ENCODE results near the gene USP46. TPM values are rescaled to one million over a fixed set of nuclear protein-coding genes. Genes with fewer than 3 reads are reported as not detected.

The USP46 gene
- total RNA-seq, 1 donor from 2014 or later: 11.2 TPM

- intact Hi-C loops (cut with micrococcal nuclease): loop anchor here (2.0 to 10.0 kb wide), 4 partner anchors 41 to 815 kb away; partner anchors contain the start of genes DCUN1D4, RASL11B and SGCB
These were observed 1.2 kb downstream of the USP46 start for GRCh38 chr4:52657618-52658501.

DNA sequence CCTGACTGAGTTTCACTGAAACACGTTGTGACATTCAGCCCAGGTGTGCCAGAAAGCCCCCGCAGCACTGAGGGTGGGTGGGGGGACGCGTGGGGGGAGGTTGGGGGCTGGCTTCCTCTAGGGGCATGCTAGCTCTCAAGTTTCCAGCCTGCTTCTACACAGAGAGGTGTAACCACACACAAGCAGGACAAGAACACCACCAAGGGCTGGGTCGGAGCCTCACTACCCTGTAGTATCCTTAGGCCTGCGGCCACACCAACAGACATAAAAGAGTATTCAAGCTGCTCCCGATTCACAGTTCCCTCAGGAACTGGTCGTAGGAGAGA is 1.8 kb downstream of the USP46 start:
- intact Hi-C loops (cut with micrococcal nuclease): loop anchor here (2.0 to 10.0 kb wide), 2 partner anchors 206 to 622 kb away; partner anchors contain the start of genes RASL11B and SGCB

- intact Hi-C loops (cut with micrococcal nuclease): loop anchor here (10.0 kb wide), 1 partner anchor 621 kb away; the partner anchor contains the start of gene SGCB
These were observed 3.6 kb downstream of the USP46 start for GRCh38 chr4:52655506-52655905.

GRCh38 chr4:52651996-52652672 is 7.0 kb downstream of the USP46 start:
- intact Hi-C loops (cut with micrococcal nuclease): loop anchor here (10.0 kb wide), 1 partner anchor 617 kb away; the partner anchor contains the start of gene SGCB

GRCh38 chr4:52648836-52649235 is 10.3 kb downstream of the USP46 start:
- intact Hi-C loops (cut with micrococcal nuclease): no loop called here

GRCh38 chr4:52646741-52647140 is 12.4 kb downstream of the USP46 start:
- intact Hi-C loops (cut with micrococcal nuclease): no loop called here

DNA sequence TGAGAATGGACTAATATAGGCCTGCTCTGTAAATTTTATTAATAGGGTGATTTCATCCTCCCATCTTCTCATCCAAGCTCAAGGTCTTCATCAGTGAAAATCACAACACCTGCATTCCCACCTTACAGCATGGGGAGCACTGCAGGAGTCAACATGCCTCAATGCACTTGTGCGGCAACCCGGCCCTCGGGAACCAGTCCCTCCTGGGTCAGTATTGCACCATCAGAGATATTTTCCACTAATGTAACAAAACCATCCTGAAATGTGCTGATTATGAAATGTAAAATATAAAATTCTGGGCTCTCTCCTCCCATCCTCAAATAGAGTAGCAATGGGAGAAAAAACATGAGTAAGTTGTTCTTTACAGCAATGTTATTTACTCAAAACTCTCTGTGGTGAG is 13.0 kb downstream of the USP46 start:
- intact Hi-C loops (cut with micrococcal nuclease): no loop called here

- intact Hi-C loops (cut with micrococcal nuclease): no loop called here
These were observed 13.8 kb downstream of the USP46 start for GRCh38 chr4:52645300-52645699.

DNA sequence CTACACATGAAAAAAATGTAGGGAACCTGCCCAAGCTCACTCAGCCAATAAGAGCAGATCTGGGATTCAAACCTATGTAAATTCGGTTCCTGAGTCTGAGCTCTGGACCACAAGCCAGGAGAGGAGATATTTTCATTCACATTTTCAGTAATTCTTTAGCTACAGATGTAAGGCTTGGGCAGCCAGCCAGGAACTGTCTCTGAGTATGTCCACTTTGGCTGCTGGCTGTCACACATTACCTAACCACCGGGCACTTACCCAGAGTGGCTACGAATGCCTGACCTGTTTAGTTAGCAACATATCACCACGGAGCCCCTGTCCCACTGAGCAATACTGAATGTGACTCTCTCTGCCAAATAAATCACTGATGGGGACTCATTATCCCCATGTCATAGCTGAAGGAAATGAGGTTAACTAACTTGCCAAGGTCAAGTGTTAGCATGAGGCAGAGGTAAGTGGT is 15.3 kb downstream of the USP46 start:
- intact Hi-C loops (cut with micrococcal nuclease): no loop called here

DNA sequence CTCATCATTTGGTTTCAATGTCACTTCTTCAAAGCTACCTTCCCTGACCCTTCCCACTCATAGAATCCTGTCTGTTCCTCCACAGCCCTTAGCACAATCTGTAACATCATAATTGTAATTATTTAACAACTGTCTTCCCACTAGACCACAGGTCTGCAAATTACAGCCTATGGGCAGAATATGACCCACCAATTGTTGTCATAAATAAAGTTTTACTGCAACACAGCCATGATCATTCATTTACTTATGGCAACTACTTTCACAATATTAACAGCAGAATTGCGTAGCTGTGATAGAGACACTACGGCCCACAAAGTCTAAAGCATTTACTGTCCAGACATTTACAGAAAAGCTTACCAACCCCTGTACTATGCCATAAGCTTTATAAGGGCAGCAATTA is 15.9 kb downstream of the USP46 start:
- intact Hi-C loops (cut with micrococcal nuclease): no loop called here

- intact Hi-C loops (cut with micrococcal nuclease): no loop called here
These were observed 17.1 kb downstream of the USP46 start for GRCh38 chr4:52641854-52642563.

GRCh38 chr4:52640808-52641565 is 18.1 kb downstream of the USP46 start:
- intact Hi-C loops (cut with micrococcal nuclease): no loop called here

- intact Hi-C loops (cut with micrococcal nuclease): no loop called here
These were observed 20.4 kb downstream of the USP46 start for GRCh38 chr4:52638717-52639116.

DNA sequence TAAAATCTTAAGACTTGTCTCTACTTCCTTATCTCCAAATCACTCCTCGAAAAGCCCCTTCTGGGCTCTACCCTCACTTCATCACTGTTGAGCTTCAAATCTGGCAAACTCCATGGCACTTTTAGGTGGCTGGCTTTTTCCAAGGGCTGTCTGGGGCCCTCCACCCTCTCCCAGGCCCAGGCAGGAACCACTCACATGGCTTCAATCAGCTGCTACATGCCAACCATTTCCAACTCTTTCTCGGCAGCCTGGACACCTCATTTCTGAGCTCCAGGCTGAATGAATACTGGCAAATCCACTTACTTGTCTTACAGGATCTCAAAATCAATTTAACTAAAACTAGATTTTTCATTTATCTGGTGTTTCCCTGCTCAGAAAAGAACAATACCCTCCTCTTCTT is 22.0 kb downstream of the USP46 start:
- intact Hi-C loops (cut with micrococcal nuclease): no loop called here

DNA sequence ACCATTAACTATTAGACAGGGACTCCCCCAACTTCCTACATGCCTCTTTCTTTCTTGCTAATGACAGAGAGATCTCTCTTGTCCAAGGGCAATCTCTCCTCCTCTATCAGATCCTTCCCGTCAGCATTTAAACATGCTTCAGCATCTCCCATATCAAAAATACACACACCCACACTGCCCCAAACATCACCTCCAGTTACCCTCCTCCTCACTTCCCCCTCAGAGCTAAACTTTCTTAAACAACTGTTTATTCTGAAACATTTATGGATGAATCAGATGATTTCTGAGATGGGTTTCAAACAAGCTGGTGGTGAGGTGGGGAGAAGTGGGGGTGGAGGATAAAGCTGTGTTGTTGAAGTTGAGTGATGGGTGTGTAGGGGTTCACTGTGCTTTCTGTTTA is 23.5 kb downstream of the USP46 start:
- intact Hi-C loops (cut with micrococcal nuclease): no loop called here

GRCh38 chr4:52635130-52635529 is 24.0 kb downstream of the USP46 start:
- intact Hi-C loops (cut with micrococcal nuclease): no loop called here

- intact Hi-C loops (cut with micrococcal nuclease): no loop called here
These were observed 25.3 kb downstream of the USP46 start for GRCh38 chr4:52633846-52634245.

DNA sequence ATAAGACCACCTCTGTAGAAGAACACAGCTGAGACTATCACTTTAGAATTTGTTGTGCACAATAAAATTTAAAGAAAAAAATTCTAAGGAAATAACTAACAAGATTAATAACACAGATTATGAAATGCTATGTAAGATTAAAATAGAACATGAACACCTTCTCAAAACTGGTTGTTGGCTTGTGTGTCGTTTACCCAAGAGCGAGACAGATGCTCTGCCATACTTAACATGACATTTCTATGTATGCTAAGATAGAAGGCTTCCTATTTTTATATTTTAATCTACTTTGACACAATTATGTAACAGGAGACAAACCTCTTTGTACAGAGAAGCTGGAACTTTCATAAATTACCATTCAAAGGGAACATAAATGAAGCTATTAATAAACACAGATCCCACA is 30.1 kb downstream of the USP46 start:
- intact Hi-C loops (cut with micrococcal nuclease): no loop called here

DNA sequence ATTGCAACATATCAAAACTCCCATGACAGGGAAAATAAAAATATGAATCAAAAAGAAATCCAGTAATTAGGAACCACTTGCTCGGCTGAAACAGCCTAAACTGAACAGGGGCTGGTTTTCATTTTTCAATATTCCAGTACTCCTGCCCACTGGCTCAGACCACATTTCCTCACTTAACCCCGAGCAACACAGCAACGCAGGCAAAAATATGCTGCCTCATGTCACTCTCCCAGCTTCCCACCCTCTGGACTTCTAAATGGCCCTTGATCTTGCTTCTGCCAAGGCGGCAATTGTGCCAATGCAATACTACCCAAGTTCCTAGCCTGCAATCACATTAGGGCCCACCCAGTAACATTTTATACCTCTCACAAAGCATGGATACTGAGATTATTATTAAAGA is 30.6 kb downstream of the USP46 start:
- intact Hi-C loops (cut with micrococcal nuclease): no loop called here

DNA sequence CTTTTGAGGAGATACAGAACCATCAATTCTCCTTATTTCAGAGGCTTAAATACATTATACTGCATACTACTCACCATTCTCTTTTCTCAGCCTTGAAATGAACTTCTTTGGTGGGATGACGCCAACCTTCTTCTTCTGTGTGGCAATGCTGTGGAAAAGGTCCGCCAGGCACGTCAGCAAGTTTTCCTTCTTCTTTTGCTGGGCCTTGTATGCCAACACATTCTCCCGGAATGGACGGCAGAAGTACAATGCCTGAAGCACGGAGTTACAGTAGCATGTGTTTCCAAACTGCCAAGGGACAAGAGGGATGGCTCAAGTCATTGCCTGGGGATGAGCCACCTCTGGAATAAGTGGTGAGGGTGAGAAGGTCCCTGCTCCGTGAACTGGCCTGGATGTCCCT is 31.2 kb downstream of the USP46 start:
- intact Hi-C loops (cut with micrococcal nuclease): no loop called here

DNA sequence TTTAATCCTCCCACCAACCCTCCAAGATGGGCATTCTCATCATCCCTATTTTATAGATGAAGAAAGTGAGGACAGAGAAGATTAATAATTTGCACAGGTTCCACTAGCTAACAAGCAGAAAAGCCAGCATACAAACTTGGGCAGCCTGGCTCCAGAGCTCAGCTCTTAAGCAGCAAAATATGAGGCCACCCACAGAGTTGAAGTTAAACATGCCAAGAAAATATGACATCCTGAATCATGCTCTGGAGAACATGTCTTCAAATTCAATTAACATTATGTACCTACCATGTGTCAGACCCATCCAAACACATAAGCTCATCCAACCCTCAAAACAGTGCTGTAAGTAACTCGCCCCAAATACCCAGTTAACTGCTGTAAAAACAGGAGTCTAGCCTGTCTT is 33.9 kb downstream of the USP46 start:
- intact Hi-C loops (cut with micrococcal nuclease): no loop called here

Measured in T-helper 1 cell treated with Interleukin-12 subunit alpha and Interleukin-12 subunit beta and Interleukin-4 antibody, amounts not matched to agents 30 ng/mL and 1 ng/mL, for 36 hours (primary cell).